ENCODE measurements around the gene PDIA5.

PDIA5 gene

DNA sequence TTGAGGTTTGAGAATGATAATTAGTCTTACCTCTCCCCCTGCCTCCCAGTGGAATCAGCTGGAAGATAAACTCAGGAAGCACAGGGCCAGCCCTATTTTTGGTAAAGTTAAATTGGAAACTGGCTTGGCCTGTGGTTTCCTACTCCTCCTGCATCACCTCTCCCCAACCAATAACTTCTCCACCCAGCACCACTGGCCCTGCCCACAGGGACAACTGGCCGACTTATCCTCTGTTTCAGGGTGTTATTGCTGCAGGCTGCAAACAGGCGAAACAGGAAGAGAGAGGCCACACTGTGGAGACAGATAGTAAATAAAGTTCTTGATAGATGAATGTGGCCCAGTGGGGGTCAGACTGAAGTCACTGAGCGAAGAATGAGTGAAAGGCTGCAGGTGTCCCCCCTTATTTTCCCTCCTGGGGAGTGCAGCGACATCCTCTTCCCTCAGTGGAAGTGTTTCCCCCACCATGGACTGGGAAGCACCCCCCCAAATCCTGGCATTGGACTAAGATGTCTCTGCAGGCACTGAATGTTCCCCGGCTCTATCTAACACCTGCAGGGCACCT is 47.1 kb downstream of the PDIA5 start:
- in situ Hi-C loops (cut with MboI; ENCODE audit: low sequenced_read_pairs) = no loop called here

DNA sequence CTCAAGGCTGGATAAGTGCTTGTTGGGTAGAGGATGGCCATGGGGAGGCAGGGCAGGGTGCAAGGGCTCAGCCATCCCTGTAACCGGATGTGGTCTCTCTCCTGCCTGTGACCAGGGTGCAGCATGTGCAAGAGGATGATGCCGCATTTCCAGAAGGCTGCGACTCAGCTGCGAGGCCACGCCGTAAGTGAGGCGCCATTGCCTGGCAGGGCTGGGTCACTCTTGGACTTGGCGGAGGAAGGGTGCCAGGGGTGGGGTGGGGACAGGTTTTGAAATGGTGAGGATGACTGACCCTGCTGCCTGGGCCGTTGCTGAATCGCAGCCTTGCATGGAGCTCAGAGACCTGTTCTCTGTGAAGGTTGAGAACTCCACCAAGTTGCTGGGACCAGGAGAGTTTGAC is 49.3 kb downstream of the PDIA5 start:
- in situ Hi-C loops (cut with MboI; ENCODE audit: low sequenced_read_pairs) = no loop called here

DNA sequence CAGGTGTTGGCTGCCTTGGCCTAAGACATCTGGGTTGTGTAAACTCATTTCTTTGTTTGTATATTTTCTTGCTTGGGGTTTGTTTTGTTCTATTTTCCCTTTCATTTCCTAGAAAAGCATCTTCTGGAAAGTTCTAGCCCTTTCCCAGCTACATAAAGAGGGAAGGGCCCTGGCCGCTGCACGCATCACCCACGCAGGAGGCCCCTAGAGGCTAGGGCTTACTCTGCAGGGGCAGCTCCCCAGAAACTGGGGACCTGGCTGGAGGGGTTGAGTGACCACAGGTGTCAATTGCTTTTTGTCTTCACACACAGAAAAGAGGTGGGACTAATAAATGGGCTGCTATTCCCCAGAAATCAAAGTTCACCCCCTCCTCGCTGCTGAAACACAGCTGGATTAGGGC is 52.6 kb downstream of the PDIA5 start:
- in situ Hi-C loops (cut with MboI; ENCODE audit: low sequenced_read_pairs) = no loop called here

DNA sequence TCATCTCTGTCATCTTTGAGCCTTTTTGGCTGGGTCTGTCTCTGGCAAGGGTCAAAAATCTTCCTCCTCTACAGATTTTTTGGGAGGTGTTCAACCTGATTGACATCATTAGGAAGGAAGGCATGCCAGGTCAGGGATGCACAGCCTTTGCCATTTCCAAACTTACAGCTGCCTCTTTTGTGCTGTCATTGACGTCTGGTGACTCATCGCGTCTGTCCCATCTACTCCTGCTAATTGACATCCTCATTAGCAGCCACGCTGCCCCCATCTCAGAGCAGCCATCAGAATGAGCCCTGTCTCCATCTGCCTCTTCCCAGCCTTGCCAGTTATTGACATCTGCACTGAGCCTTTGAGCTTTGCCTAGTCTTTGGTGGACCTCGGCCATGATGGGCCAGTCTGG is 53.0 kb downstream of the PDIA5 start:
- in situ Hi-C loops (cut with MboI; ENCODE audit: low sequenced_read_pairs) = no loop called here

DNA sequence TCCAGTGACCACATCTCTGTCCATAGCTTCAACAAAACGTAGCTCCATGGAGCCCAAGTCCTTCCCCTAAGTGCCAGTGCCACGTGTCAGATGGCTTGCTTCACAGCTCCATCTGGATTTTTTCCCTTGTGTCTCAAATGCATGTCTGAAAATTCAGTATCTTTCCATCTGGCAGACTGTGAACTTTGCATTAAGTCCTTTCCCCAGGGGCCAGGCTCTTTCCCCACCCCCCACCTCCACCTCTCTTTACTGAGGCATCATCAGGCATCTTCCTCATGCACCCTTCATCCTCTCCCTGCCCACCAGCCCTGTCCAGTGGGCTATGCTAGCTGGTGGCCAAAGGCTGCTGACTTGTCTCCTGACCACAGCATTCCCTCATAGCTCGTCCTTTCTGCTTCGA is 53.7 kb downstream of the PDIA5 start:
- in situ Hi-C loops (cut with MboI; ENCODE audit: low sequenced_read_pairs) = no loop called here

DNA sequence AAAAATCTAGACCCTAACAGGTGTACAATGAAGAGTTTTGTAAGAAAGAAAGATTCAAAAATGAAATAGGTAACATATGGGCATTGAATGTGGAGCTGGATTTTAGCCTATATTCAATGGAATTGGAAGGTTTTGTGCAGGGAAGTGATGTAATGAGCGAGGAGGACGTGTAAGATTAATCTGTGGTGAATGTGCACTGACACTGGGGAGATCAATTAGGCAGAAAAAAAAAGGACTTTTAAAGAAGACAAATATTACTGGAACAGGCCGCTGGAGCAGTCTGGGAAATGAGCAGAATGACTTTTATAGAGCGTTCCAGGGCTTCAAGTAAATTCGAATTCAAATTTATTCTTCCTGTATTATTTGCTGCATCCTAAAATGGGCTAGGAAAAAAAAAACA is 55.2 kb downstream of the PDIA5 start:
- in situ Hi-C loops (cut with MboI; ENCODE audit: low sequenced_read_pairs) = no loop called here

DNA sequence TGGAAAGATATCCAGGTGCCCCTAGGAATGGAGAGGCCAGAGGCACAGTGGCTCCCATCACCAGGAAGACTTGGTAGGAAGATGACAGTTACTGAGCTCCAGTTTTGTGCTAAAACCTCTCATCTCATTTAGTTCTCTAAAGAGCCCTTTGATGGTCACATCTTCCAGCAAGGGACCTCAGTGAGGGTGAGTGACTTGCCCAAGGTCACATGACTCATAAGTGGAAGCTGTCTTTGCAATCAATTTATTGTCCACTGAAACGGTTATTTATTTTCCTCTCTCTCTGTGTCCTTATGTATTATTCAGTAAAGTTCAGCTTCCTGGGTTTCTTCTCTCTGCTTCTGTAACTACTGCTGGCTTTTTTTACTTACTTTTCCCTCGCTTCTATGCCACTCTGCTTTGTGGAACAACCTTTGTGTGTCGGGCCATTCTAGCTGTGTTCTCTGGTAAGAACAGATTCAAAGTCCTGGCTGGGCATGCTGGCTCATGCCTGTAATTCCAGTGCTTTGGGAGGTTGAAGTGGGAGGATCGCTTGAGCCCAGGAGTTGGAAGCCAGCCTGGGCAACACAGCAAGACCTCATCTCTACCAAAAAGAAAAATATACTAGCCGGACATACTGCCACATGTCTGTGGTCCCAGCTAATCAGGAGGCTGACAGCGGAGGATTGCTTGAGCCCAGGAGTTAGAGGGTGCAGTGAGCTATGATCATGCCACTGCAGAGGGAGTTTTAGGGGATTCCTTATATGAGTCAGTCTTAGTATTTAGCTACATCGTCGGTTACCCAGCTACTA is 55.9 kb downstream of the PDIA5 start:
- in situ Hi-C loops (cut with MboI; ENCODE audit: low sequenced_read_pairs) = no loop called here

DNA sequence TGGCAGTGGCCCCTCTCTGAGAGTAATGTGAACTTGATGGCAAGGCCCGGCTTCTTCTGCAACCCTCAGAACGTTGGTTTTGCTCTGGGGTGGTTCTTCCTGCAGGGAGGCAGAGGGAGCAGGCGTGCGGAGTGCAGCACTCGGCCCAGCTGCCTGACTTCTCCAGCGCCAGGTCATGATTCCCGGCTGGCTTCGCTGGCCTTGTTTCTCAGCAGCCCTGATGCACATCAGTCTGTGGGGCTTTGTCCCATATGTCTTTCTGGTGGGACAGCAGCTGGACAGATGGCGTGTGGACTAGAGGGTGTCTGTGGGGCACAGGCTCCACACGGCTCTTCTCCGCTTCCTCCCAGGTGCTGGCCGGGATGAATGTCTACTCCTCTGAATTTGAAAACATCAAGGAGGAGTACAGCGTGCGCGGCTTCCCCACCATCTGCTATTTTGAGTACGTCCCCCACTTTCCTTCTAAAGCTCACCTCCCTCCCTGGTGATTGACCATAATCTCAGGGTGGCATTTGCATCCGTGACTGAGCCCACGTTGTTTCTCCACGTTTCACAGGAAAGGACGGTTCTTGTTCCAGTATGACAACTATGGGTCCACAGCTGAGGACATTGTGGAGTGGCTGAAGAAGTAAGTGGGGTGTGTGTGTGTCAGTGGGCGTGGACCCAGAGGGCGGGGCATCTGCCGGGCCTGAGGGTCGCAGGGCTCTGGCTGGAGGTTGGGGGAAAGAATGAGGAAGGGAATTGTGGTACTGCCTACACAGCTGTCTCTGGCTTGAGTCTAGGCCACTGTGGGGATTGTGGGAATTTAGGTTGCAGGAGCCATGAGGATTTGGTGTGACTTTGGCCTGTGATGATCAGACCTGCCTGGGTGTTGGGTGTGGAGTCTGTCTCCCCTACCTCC is 57.1 kb downstream of the PDIA5 start:
- in situ Hi-C loops (cut with MboI; ENCODE audit: low sequenced_read_pairs) = no loop called here

DNA sequence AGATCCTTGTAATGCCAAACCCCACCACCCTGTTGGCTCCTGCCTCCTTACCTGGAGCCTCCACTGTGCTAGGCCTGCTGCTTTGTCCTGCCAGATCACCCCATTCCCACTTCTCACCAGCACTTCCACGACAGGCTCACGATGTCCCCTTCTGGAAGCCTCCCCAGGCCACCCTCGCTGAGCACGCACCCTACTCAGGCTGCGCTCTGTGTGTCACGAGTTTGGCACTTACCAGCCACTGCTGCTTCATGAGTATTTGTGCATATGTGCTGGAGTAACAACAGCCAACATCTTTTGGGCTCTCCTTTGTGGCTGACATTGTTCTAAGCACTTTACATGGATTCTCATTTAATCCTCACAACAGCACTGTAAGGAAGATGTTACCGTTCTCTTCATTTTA is 58.1 kb downstream of the PDIA5 start:
- in situ Hi-C loops (cut with MboI; ENCODE audit: low sequenced_read_pairs) = no loop called here

DNA sequence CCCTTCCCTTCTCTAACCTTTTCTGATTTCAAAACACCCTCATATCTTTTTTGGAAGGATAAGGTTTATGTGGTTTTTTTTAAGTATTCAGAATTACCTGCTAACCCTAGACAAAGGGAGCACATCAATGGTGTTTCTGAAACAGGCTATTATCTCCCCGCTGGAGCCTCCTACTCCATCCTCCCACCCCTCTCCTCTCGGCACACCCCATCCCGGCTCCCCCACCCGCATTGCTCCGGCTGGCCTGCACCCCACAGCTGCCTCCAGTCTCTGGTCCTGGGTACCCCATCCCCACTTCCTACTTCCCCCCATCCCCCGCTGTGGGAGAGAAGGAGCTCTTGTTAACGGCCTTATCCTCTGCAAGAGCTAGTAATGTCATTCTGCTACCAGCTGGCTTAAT is 59.2 kb downstream of the PDIA5 start:
- in situ Hi-C loops (cut with MboI; ENCODE audit: low sequenced_read_pairs) = no loop called here

DNA sequence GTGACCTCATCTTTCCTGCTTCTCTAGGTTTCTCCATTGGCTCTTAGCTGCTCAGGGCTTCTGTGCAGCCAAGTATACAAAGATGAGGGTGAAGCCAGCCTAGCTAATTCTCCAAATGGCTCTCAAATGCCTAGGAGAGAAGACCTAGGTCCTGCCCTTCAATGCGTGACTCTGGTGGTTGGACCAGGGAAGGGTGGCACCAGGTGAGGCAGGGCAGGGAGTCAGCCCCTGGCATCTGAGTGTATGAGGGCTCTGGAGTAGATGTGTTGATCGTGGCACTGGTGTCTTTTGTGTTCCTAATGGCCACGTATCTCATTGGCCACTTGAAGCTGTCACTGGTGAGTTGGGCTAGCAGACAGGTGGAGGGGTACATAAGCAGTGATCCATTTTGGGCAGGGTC is 59.8 kb downstream of the PDIA5 start:
- in situ Hi-C loops (cut with MboI; ENCODE audit: low sequenced_read_pairs) = no loop called here

DNA sequence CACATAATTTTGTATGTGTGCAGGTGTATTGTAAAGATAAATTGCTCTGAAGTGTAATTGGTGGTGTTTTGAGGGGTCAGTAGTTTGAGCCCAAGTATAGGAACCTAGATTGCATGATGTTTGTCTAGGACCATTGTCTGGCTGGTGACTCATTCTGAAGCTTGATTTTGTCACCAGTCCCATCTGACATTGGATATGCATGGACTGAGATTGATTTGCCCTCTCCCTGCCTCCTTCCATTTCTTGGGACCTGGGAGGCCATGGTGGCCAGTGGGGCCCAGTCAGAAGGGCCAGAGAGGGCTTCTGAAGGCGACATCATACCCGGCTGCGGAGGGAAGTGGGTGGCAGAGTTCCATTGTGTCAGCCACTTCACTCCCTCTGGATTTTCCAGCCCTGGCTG is 62.3 kb downstream of the PDIA5 start:
- in situ Hi-C loops (cut with MboI; ENCODE audit: low sequenced_read_pairs) = no loop called here

DNA sequence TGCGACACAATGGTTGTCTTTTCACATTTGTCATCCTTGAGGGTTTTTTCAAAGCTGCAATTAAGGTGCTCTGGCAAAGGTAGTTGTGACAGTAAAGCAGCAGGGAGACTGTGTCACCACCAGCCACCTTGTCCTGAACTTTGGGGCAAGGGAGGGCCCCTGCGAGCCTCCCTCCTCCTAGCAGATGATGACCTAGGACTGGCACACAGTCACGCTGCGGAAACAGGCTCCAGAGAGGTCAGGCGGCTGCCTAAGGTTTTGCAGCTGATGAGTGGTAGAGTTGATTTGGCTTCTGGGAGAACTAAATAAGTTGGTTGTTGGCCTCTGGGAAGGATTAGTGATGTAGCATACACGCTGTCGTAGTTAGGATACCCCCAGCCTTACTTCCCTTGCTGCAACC is 62.7 kb downstream of the PDIA5 start:
- in situ Hi-C loops (cut with MboI; ENCODE audit: low sequenced_read_pairs) = no loop called here

DNA sequence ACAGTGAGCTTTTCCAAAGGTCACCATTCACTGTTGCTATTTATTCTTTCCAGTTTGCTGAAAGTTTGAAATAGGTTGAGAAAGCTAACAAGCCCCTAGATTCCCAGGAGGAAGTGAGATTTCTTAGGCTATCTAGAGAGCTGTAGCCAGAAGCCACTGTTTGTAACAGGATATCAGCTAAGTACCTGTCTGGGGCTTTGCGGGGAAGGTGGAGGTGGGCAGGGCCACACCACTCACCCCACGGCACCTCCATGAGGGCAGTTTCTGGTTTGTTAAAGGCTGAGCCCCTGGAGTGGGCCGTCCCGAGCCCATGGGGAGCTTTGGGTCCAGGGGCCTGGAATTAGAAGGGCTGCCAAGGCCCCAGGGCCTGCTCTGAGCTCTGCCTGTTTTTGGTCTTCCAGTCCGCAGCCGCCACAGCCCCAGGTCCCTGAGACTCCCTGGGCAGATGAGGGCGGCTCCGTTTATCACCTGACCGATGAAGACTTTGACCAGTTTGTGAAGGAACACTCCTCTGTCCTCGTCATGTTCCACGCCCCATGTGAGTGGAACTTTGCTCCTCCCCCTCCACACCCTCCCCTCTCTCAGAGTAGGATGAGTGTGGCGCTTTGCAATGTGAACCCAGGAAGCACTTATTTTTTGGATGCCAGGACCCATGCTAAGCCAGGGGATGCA is 63.4 kb downstream of the PDIA5 start:
- in situ Hi-C loops (cut with MboI; ENCODE audit: low sequenced_read_pairs) = no loop called here

DNA sequence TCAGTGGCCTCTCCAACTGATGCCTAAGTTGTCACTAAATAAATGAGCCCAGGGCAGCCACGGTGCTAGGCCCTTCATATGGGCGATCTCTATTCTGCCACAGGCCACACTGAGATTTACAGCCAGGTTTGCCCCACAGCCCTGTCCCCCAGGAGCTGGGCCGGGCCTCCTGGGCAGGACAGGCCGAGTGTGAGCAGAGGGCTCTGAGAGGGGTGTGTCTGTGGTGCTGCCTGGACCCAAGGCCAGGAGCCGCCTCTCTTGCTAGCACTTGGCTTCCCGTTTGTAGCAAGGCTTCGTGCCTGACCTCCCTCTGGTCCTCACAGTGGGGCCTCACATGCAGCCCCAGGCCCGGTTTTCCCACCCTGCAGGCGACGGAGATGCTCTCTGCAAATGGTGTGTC is 67.8 kb downstream of the PDIA5 start:
- in situ Hi-C loops (cut with MboI; ENCODE audit: low sequenced_read_pairs) = no loop called here

DNA sequence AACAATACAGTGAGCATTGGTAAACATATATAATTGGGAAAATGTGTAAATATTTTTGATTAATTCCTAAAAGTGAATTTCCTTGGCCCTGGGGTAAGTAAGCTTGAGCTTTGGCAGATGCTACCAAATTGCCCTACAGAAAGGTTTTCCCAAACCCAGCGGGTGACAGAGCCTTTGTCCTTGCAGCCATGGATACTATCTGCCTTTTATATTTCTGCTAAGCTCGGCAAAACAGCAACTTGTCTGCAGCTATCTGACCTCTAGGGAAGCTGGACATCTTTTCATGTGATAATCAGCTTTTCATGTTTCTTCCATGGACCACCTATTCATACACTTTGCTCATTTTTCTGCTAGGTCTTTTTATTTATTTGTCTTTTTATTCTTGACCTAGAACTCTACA is 70.2 kb downstream of the PDIA5 start:
- in situ Hi-C loops (cut with MboI; ENCODE audit: low sequenced_read_pairs) = no loop called here

DNA sequence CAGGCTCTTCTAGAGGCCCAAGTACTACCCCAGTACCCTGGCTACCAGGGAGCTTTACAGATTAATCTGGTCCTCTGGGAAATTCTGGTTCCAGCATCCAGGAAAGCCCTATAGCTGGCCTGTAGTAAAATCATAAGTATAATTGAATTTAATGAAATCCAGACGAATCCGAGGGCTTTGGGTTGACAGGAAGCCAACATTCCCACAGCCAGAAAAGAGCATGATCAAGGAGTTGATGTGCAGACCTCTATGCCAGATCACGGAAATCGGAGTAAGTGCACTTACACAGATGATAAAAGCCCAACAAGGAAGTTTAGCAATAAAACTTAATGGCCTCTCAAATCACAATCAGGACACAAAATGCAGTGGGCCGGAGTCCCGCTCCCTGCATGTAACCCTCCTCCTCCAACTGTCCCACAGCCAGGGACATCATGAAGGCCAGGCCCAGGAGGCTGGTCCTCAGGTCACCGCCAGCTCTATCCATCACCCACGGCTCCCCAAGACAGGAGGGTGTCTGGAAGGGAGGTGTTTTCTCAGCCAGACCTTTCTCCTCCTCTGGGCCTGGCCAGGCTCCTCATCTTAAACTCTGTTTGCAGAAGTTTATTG is 72.1 kb downstream of the PDIA5 start:
- in situ Hi-C loops (cut with MboI; ENCODE audit: low sequenced_read_pairs) = no loop called here

DNA sequence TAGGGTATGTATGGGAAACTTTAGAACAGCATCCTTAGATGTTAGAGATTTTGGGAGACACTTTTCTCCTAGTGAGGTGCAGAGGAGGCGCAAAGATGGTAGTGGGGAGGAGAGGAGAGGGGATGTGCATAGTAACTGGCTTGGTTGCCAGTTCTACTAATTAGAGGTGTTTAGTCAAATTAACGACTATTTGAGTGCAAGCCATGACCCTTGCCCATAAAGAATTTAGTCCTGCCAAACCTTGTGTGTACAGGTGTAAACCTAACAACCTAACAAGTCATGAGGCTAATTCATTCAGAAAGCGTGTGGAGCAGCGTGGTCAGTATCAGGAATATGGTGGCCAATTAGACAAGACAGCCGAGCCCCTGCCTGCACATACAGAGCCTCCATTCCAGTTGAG is 72.7 kb downstream of the PDIA5 start:
- in situ Hi-C loops (cut with MboI; ENCODE audit: low sequenced_read_pairs) = no loop called here

DNA sequence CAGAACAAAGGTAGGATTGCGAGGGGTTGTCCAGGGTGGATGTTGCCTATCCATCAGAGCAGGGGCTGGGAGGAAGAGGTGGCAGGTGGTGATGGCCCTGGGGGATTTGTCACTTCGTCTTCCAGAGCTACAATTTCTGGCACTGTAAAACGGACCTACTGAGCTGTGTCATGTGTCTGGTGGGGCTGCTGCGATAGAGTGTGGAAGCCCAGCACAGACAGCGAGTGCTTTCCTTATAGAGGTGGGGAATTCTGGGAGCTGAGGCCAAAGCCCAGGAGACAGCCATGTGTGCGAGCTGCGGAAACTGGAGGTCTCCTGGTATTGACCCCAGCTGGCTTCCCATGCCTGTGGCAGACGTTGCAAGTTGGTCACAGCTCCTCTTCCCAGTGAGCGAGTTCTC is 73.7 kb downstream of the PDIA5 start:
- in situ Hi-C loops (cut with MboI; ENCODE audit: low sequenced_read_pairs) = no loop called here

DNA sequence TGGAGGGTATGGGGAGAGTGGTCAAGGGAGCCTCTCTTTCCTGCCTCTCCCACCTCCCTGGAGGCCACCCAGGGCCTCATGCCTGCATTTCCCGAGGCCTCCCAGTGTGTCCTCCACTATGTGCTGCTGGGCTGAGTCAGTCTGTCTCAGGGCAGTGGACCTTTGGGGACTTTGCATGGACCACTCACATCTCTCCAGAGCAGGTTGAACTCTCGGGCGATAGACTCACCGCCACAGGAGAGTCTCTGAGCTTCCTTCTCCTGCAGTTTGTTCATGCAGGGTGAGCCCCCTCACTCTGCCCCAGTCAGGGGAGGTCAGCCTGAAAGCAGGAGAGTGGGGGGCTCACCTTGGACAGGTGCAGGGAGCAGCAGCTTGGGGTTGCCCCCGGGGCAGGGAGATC is 74.5 kb downstream of the PDIA5 start:
- in situ Hi-C loops (cut with MboI; ENCODE audit: low sequenced_read_pairs) = no loop called here
